Stimulated activated naive CD8-positive, alpha-beta T cell treated with anti-CD3 and anti-CD28 coated beads, Interleukin-15, Interleukin-2, amounts not matched to agents 100 ng/mL and 50 ng/mL, for 24 hours (primary cell): Measurements from ENCODE around the gene ANP32A.

Experiments
- H3K27ac Mint-ChIP-seq: one replicate; pipeline ENCODE4 v1.8.0; 2021; ENCODE audit warnings: mild to moderate bottlenecking, mixed read lengths
- H3K27me3 Mint-ChIP-seq: one replicate; pipeline ENCODE4 v1.8.0; 2021; ENCODE audit warnings: mixed read lengths
- H3K36me3 Mint-ChIP-seq: one replicate; pipeline ENCODE4 v1.8.0; 2021; ENCODE audit warnings: low read depth, mixed read lengths
- H3K4me1 Mint-ChIP-seq: one replicate; pipeline ENCODE4 v1.8.0; 2021; ENCODE audit warnings: low read depth, mixed read lengths
- H3K4me3 Mint-ChIP-seq: one replicate; pipeline ENCODE4 v1.8.0; 2021; ENCODE audit warnings: mild to moderate bottlenecking, mixed read lengths
- H3K9me3 Mint-ChIP-seq: one replicate; pipeline ENCODE4 v1.8.0; 2021; ENCODE audit warnings: mixed read lengths

ANP32A gene

DNA sequence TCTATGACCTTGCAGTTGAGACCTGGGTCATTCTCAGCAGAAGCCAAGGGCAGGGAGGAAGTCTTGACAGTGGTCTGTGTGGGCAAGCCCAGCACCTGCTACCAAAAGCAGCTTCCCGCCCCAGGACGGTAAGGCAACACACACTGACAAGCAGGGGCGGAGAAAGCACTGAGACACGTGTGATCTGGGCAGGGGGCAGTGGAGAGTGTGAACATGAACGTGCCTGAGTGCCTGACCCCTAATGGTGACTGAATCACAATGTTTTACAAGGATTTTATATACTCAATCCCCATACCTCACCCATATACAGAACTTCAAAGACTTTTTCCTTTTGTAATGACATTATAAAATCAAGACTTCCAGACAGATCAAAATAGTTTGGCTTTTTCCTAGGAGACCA is 35.2 kb downstream of the ANP32A start:
- peaks cover 57% of the 10 kb centered on the region for H3K4me1 Mint-ChIP-seq

DNA sequence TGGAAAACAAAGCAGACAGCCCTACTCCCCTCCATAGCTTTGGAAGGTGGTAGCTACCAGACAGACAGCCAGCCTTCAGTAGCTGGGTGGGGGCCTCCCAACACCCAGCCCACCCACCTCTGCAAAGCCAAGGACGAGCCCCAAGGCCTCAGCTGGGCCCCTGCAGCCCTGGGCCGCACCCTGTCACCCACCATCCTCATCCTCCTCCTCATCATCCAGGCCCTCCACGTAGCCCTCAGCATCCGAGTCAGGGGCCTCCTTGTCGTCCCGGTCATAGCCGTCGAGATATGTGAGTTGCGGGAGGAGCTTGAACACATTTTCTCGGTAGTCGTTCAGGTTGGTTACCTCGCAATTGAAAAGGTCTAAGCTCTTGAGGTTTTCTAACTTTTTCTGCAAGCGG is 36.5 kb downstream of the ANP32A start:
- no peak overlapping the region for H3K27ac Mint-ChIP-seq
- H3K4me1 Mint-ChIP-seq = peaks cover 44% of the 10 kb centered on the region
- no peak overlapping the region for H3K4me3 Mint-ChIP-seq
- no peaks in the 10 kb centered on the region for H3K9me3 Mint-ChIP-seq
- H3K27me3 Mint-ChIP-seq = no peaks in the 10 kb centered on the region
- peaks cover 62% of the 10 kb centered on the region for H3K36me3 Mint-ChIP-seq

More for the DNA sequence above, 35.2 kb downstream of the ANP32A start:
- Mint-ChIP-seq H3K4me3 (no peak overlapping the region), H3K36me3 (peaks cover 49% of the 10 kb centered on the region), H3K27ac (peak overlapping the region; percentile 76), H3K9me3 (no peaks in the 10 kb centered on the region), H3K27me3 (no peaks in the 10 kb centered on the region)

DNA sequence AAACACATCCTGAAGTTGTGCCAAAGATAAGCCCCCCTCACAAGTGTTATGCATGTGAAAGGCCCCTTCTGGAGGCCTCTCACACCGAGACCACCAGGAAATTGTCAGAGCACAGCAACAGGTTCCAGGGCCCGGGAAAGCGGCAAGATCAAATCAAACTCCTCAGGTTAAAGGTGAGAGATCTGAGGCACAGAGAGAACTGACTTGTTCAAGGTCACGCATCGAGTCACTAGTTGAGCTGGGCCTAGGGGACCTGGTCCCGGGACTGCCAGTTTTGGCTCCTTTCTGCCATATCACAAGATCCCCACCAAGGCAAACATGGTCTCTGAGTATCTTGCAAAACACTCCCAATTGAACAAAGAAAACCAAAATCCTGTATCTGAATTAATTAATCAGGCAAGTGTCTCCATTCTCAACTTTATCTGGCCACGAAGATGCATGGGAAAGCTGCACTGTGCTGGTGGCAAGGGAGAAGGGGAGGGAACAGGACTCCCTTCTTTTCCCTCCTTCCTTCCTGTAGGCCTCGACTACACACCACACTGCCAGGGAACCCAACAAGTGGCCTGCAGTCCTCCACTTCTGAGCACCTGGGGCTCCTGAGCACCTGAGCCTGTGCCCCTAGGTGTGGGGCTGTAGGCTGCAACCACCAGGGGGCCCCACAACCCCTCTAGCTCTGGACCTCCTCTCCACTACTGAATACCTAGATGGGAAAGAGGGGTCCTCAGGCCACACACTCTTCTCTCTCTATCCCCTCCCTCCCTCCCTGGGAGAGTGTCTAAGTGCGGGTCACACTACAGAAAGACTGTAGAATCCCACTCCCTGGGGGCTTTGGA is 37.3 kb downstream of the ANP32A start:
- Mint-ChIP-seq H3K27me3 (no peaks in the 10 kb centered on the region), H3K36me3 (peaks cover 70% of the 10 kb centered on the region), H3K4me3 (no peak overlapping the region), H3K4me1 (peaks cover 37% of the 10 kb centered on the region), H3K27ac (peak overlapping the region; percentile 85), H3K9me3 (no peaks in the 10 kb centered on the region)

DNA sequence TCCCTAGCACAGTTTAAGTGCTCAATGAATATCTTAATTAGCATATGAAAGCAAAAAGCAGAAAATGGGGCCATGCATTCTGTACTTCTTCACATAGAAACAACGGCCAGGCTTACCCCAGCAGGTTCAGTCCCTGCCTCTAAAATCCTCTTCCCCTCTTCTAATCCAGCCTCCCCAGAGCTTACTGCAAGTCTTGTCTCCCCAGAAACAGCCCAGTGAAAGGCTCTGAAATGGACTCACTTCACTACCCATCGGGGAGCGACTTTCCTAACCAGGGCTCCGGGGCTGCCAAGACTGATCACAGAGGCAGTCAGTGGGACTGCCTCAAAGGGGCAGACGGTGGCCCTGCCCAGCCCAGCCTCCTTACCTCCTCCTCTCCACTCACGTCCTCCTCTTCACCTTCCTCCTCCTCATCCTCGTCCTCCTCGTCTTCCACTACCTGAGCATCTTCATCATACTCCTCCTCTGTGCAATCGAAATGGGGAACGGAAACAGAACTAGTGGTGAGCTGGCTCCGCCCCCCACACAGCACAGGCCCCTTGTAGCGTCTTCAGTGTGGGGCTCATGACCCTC is 38.0 kb downstream of the ANP32A start:
- Mint-ChIP-seq H3K27me3 (no peaks in the 10 kb centered on the region), H3K4me1 (peaks cover 33% of the 10 kb centered on the region), H3K36me3 (peaks cover 73% of the 10 kb centered on the region), H3K9me3 (no peaks in the 10 kb centered on the region), H3K27ac (peak overlapping the region; percentile 85), H3K4me3 (no peak overlapping the region)

DNA sequence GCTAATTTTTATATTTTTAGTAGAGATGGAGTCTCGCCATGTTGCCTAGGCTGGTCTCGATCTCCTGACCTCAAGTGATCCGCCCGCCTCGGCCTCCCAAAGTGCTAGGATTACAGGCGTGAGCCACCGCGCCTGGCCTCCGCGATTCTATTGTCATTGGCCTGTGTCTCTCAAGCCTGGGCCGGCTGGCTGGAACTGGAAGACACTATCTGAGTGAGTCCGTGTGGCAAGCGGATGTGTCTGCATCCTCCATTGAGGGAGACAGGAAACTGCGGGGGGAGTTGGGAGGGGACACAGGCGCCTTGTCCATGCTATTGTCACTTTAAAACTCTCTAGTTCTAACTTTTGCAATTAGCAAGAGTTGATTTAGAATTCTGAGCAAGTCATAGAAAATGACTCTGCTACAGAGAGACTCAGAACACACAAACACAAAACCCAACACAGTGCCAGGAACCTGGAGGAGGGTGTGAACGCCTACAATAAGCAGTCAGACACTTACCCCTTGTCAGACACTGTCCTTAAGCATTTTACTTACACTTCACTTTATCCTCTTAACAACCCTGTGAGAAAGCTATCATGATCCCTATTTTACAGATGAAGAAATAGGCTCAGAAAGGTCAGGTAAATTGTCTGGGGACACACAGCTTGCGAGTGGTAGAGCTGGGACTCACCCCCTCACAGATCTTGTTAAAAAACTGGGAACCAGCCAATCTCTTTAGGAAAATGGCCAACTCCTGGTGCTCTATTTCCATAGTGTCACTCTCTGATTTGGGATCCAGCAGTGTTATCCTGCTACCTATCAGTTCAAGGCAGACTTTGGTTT is 38.7 kb downstream of the ANP32A start:
- peaks cover 68% of the 10 kb centered on the region for H3K36me3 Mint-ChIP-seq
- H3K4me3 Mint-ChIP-seq = no peak overlapping the region
- no peaks in the 10 kb centered on the region for H3K27me3 Mint-ChIP-seq
- H3K9me3 Mint-ChIP-seq = no peaks in the 10 kb centered on the region
- peak overlapping the region; percentile 85 for H3K27ac Mint-ChIP-seq
- peaks cover 33% of the 10 kb centered on the region for H3K4me1 Mint-ChIP-seq

DNA sequence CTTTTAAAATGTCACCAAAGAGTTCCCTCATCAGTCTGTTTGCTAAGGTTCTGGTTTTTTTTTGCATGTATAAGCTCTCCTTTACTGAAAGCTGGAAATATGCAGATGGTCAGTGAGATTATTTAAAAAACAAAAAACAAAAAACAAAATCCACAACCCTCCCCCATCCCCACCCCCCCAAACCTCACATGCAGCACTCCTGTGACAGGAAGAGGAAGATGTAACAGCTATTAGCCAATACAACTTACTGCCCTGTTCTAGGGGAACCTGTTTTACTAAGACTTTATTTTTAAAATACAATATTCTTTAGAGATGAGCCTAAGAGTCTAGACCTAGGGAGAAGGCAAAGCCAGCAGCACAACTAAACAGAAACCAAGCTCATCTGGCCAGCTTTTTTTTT is 39.5 kb downstream of the ANP32A start:
- H3K4me3 Mint-ChIP-seq = no peak overlapping the region
- H3K27ac Mint-ChIP-seq = no peak overlapping the region

DNA sequence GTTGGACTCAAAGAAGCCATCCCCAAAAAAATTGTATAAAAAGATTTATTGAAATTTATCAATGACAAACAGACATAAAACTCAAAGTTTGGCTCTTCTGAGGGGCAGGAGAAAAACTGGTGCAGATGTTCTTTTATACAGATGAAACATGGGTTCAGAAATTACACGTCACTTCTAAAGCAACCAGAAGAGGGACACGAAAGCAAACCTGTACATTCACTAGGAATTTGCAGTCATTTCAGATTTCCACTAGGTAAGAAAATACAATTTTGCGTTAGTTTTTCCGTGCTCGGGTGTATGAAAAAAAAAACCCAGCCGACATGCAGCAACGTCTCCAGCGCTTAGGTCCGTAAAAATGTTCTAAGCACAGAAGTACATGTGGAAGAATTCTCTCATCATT is 41.8 kb downstream of the ANP32A start:
- Mint-ChIP-seq H3K9me3 (no peaks in the 10 kb centered on the region), H3K4me1 (peaks cover 24% of the 10 kb centered on the region), H3K4me3 (no peak overlapping the region), H3K27ac (no peak overlapping the region), H3K27me3 (no peaks in the 10 kb centered on the region), H3K36me3 (peaks cover 54% of the 10 kb centered on the region)

More for the DNA sequence above, 39.5 kb downstream of the ANP32A start:
- Mint-ChIP-seq H3K36me3 (peaks cover 63% of the 10 kb centered on the region), H3K4me1 (peaks cover 36% of the 10 kb centered on the region), H3K9me3 (no peaks in the 10 kb centered on the region), H3K27me3 (no peaks in the 10 kb centered on the region)

DNA sequence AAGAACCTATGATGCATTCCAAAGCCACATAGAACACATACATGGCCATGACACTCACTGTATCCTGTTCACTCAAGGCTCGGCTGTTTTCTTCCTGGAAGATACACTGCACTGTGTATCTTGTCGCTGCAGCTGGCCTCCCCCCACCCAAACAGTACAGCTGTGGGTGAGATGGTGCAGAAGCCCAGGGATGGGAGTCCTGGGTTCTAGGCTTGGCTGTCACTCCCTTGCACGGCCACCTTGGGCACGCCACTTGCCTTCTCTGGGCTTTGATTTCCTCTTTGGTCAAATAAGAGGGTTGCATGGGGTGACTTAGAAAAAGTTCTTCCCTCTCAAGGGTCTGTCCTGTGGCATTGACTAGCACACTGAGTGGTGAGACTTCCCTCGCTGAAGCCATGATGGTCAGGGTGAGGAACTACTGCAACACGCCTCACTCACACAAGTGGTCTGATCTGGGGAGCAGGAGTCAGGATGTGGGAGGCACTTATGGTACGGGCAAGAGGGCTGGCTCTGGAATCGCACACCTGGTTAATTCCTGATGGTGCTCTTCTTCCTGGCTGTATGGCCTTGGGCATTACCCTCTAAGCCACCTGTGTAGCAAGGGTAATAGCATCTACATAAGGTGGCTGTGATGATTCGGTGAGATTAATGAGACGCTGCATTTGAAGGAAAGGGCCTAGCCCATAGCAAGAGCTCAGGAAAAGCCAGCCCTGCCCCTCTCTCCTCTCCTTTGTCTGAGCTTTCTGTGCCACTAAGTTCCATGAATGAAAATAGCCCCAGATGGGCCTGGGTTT is 44.0 kb downstream of the ANP32A start:
- Mint-ChIP-seq H3K4me1 (peaks cover 4% of the 10 kb centered on the region), H3K9me3 (no peaks in the 10 kb centered on the region), H3K4me3 (no peak overlapping the region), H3K27ac (no peak overlapping the region), H3K27me3 (no peaks in the 10 kb centered on the region), H3K36me3 (peaks cover 34% of the 10 kb centered on the region)

DNA sequence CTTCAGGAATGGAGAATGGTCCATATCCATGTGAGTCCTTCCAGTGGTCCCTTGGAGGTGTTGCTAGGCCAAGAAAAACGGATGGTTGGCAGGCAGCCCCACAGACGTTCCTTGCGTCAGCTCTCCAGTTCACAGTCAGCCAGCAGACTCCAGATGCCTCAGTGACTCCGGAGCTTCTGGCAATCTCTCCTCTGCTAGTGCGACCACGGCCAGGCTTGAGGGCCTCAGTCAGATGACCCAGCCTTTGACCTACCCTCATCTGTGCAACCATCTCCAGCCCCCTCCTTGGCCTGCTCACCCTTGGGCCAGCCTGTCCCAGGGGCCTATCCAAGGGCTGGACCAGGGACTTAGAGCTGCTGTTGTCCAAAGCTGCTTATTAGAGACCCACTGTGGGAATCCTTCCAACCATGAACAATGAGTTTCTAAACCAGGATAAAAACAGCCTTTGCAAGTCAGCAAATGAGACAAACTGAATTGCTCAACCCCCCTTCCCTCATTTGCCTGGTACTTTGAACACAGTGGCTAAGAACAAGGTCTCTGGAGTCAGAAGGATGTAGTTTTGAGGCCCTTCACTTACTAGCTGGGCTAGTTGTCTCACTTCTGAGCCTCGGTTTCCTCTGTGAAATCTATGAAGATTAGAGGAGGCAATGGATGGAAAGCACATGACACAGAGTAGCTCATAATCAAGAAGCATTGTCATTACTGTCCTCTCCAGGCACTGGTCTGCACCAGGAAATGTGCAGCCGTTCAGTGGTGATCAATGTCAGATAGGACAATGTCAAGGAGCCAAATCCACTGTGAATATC is 44.8 kb downstream of the ANP32A start:
- H3K4me1 Mint-ChIP-seq = peaks cover 3% of the 10 kb centered on the region
- peaks cover 31% of the 10 kb centered on the region for H3K36me3 Mint-ChIP-seq
- no peaks in the 10 kb centered on the region for H3K27me3 Mint-ChIP-seq
- H3K27ac Mint-ChIP-seq = no peak overlapping the region
- H3K4me3 Mint-ChIP-seq = no peak overlapping the region
- no peaks in the 10 kb centered on the region for H3K9me3 Mint-ChIP-seq

DNA sequence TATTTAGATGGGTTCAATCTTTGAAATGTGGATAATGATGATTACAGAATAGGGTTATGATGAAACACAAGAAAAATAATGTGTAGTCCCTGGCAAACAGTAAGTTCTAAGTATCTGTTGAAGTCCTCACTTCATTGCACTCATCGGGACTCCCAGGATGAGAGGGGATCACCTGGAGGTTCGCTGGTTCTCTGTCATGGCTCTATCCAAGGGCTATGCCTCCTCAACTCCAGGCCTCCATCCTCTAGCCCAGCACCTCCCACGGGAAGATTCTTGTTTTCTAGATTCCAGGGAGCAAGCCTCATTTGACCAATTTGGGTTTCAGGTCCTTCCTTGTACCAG is 45.5 kb downstream of the ANP32A start:
- peaks cover 3% of the 10 kb centered on the region for H3K4me1 Mint-ChIP-seq
- H3K9me3 Mint-ChIP-seq = no peaks in the 10 kb centered on the region
- no peak overlapping the region for H3K27ac Mint-ChIP-seq
- no peaks in the 10 kb centered on the region for H3K27me3 Mint-ChIP-seq
- H3K36me3 Mint-ChIP-seq = peaks cover 24% of the 10 kb centered on the region
- no peak overlapping the region for H3K4me3 Mint-ChIP-seq

DNA sequence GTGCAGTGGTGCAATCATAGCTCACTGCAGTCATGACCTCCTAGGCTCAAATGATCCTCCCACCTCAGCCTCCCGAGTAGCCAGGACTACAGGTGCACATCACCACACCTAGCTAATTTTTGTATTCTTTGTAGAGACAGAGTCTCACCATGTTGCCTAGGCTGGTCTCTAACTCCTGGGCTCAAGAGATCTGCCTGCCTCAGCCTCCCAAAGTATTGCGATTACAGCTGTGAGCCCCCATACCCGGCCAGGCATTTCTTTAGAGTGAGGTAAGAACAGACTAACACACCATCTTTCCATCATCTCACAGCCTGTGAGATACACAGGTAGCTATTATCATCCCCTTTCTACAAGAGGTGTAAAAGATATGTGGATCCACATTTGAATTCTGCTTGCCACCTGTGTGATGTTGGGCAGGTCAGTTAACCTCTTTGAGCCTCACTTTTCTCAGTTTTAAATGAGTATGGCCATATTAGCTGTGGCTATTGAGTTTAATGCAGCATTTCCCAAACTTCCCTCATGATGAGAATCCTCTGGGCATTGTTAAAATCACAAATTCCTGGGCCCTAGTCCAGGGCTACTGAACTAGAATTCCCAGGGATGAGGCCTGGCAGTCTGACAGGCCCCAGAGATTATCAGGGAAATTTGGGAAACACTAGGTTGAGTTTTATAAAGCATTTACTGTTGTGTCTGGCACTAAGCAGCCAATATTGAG is 46.0 kb downstream of the ANP32A start:
- peaks cover 3% of the 10 kb centered on the region for H3K4me1 Mint-ChIP-seq
- no peak overlapping the region for H3K4me3 Mint-ChIP-seq
- peaks cover 19% of the 10 kb centered on the region for H3K36me3 Mint-ChIP-seq
- H3K27me3 Mint-ChIP-seq = no peaks in the 10 kb centered on the region
- no peaks in the 10 kb centered on the region for H3K9me3 Mint-ChIP-seq
- no peak overlapping the region for H3K27ac Mint-ChIP-seq

DNA sequence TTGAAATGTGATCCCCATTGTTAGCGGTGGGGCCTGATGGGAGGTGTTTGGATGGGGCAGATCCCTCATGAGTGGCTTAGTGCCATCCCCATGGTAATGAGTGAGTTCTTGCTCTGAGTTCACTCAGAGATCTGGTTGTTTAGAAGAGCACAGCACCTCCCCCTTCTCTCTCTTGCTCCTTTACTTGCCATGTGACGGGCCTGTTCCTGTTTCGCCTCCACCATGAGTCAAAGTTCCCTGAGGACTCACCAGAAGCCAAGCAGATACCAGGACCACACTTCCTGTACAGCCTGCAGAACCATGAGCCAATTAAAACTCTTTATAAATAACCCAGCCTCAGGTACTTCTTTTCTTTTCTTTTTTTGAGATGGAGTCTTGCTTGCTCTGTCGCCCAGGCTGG is 46.6 kb downstream of the ANP32A start:
- H3K4me3 Mint-ChIP-seq = no peak overlapping the region
- H3K9me3 Mint-ChIP-seq = no peaks in the 10 kb centered on the region
- no peak overlapping the region for H3K27ac Mint-ChIP-seq
- H3K27me3 Mint-ChIP-seq = no peaks in the 10 kb centered on the region
- H3K36me3 Mint-ChIP-seq = peaks cover 13% of the 10 kb centered on the region
- H3K4me1 Mint-ChIP-seq = peaks cover 3% of the 10 kb centered on the region

DNA sequence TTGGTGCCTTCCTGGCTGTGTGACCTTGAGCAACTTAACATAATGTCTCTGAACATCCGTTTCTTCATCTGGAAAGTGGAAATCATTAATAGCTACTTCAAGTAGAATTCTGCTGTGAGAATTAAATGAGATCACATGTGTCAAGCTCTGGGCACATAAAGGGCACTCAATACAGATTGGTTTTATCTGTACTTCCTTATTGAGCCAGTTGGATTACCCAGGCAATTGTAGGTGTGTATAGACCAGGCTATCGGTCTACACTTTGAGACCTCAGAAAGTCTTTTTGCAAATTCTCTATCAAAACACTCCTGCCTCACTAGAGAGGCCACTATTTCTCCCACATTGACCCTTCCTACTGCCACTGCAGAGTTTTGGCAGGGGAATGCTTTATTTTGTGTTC is 47.7 kb downstream of the ANP32A start:
- Mint-ChIP-seq H3K36me3 (peaks cover 2% of the 10 kb centered on the region), H3K27me3 (no peaks in the 10 kb centered on the region), H3K4me3 (no peak overlapping the region), H3K4me1 (peaks cover 3% of the 10 kb centered on the region), H3K9me3 (no peaks in the 10 kb centered on the region), H3K27ac (no peak overlapping the region)
